Heart left ventricle (tissue), 13 donors: Measurements from ENCODE around the gene SLCO3A1.

Experiments used
- POLR2A ChIP-seq, 2 donors: fragments of 450-650 bp; IDR thresholded peaks; one replicate each; pipeline ENCODE4 v1.6.1; 2017; ENCODE audit warnings: antibody characterized with exemption in 2 of 2, mild to moderate bottlenecking in 2 of 2, moderate library complexity in 2 of 2
- TF ChIP-seq, protein P1 (sequence below), 12 donors: fragments of 200-600 bp; sonication (generic) in 4 of 12; IDR thresholded peaks; one replicate each; pipeline versions ENCODE4 v1.5.0 to v1.8.0; 2018 to 2022; ENCODE audit warnings: antibody characterized with exemption in 12 of 12, mild to moderate bottlenecking in 5 of 12
- donor health status: ischemic (EF 13 %, LVEDD 7.1; RV severe dilation, severe dysfunction).
- donor health status: DM: no; HTN: yes; CAD: no.
- donor health status: DM: no; HTN: no; CAD: no.
- donor health status: ischemic (EF 25% LVEDD 6.9; RV normal size, moderate dysfunction).
- donor health status: ischemic (EF 25% LVEDD 5.7; RV mildly dilated, moderate dysfunction).
- donor health status: ischemic (EF 35%, LVEDD 5.7; RV mildly dilated, moderate dysfunction).
- donor health status: nonischemic (EF 11% LVEDD 7.7; RV severe dilation, severe dysfunction).
- donor health status: DM: yes; HTN: yes; CAD: no.
- donor health status: PGD.
- donor health status: ischemic (EF 29% LVEDD 5.4; RV normal size, mild dysfunction).
- donor health status: nonischemic (EF 23%, LVEDD 6.1; RV moderate dilation, normal function).

DNA sequence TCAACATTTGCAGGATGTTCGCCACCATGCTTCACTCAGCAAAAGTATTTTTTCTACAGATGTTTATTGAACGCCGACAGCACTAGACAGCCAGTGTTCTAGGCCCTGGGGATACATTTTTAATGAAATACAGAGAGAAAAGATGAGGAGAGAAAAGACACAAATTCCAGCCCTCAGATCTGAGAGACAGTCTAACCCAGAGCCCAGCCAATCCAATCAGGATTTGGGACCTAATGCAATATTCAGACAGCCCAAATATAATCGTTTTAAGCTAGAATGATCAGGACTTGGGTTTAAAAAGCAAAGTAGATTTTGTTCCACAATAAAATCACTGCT lies 174.8 kb downstream of the SLCO3A1 start:
- TF ChIP-seq, protein P1, sequence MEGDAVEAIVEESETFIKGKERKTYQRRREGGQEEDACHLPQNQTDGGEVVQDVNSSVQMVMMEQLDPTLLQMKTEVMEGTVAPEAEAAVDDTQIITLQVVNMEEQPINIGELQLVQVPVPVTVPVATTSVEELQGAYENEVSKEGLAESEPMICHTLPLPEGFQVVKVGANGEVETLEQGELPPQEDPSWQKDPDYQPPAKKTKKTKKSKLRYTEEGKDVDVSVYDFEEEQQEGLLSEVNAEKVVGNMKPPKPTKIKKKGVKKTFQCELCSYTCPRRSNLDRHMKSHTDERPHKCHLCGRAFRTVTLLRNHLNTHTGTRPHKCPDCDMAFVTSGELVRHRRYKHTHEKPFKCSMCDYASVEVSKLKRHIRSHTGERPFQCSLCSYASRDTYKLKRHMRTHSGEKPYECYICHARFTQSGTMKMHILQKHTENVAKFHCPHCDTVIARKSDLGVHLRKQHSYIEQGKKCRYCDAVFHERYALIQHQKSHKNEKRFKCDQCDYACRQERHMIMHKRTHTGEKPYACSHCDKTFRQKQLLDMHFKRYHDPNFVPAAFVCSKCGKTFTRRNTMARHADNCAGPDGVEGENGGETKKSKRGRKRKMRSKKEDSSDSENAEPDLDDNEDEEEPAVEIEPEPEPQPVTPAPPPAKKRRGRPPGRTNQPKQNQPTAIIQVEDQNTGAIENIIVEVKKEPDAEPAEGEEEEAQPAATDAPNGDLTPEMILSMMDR (IDR thresholded peaks at IDR 0.05): no peak
- no peak for TF ChIP-seq POLR2A (IDR thresholded peaks at IDR 0.05)
